ENCODE data around the gene OR52E2.

OR52E2 gene

GRCh38 chr11:5092821-5093585 lies 33.6 kb upstream of the OR52E2 start:
- no peak overlapping the region for H3K27ac ChIP-seq
- no peaks in the 10 kb centered on the region for H3K9me3 ChIP-seq
- TF ChIP-seq CTCF (IDR thresholded peaks at IDR 0.05): no peak
- no peaks in the 10 kb centered on the region for H3K36me3 ChIP-seq
- no peaks in the 10 kb centered on the region for H3K27me3 ChIP-seq
- H3K4me3 ChIP-seq (ENCODE audit: low read depth in 1 of 2, low read length in 1 of 2): no peak overlapping the region
- no peaks in the 10 kb centered on the region for H3K4me1 ChIP-seq (ENCODE audit: control insufficient read depth in 1 of 2, insufficient read depth in 1 of 2, low read depth in 1 of 2, low read length in 1 of 2)

GRCh38 chr11:5090668-5091067 lies 31.2 kb upstream of the OR52E2 start:
- no peak overlapping the region for H3K4me3 ChIP-seq (ENCODE audit: low read depth in 1 of 2, low read length in 1 of 2)
- H3K4me1 ChIP-seq (ENCODE audit: control insufficient read depth in 1 of 2, insufficient read depth in 1 of 2, low read depth in 1 of 2, low read length in 1 of 2): no peaks in the 10 kb centered on the region
- no peaks in the 10 kb centered on the region for H3K36me3 ChIP-seq
- H3K27me3 ChIP-seq: no peaks in the 10 kb centered on the region
- no peaks in the 10 kb centered on the region for H3K9me3 ChIP-seq
- no peak for TF ChIP-seq CTCF (IDR thresholded peaks at IDR 0.05)
- no peak overlapping the region for H3K27ac ChIP-seq

GRCh38 chr11:5088556-5088955 lies 29.1 kb upstream of the OR52E2 start:
- H3K27me3 ChIP-seq: no peaks in the 10 kb centered on the region
- H3K36me3 ChIP-seq: no peaks in the 10 kb centered on the region
- no peaks in the 10 kb centered on the region for H3K4me1 ChIP-seq (ENCODE audit: control insufficient read depth in 1 of 2, insufficient read depth in 1 of 2, low read depth in 1 of 2, low read length in 1 of 2)
- H3K9me3 ChIP-seq: no peaks in the 10 kb centered on the region
- H3K27ac ChIP-seq: no peak overlapping the region
- no peak overlapping the region for H3K4me3 ChIP-seq (ENCODE audit: low read depth in 1 of 2, low read length in 1 of 2)
- no peak for TF ChIP-seq CTCF (IDR thresholded peaks at IDR 0.05)

- no peaks in the 10 kb centered on the region for H3K4me1 ChIP-seq (ENCODE audit: control insufficient read depth in 1 of 2, insufficient read depth in 1 of 2, low read depth in 1 of 2, low read length in 1 of 2)
These were observed 24.2 kb upstream of the OR52E2 start for GRCh38 chr11:5083602-5084001.

GRCh38 chr11:5081405-5081804 lies 22.0 kb upstream of the OR52E2 start:
- Histone ChIP-seq H3K27ac (no peak overlapping the region), H3K36me3 (no peaks in the 10 kb centered on the region), H3K4me1 (ENCODE audit: control insufficient read depth in 1 of 2, insufficient read depth in 1 of 2, low read depth in 1 of 2, low read length in 1 of 2) (no peaks in the 10 kb centered on the region), H3K27me3 (no peaks in the 10 kb centered on the region), H3K4me3 (ENCODE audit: low read depth in 1 of 2, low read length in 1 of 2) (no peak overlapping the region), H3K9me3 (no peaks in the 10 kb centered on the region)
- no peak for TF ChIP-seq CTCF (IDR thresholded peaks at IDR 0.05)

More at GRCh38 chr11:5083602-5084001, 24.2 kb upstream of the OR52E2 start:
- H3K27ac ChIP-seq: no peak overlapping the region
- no peak for TF ChIP-seq CTCF (IDR thresholded peaks at IDR 0.05)
- no peaks in the 10 kb centered on the region for H3K9me3 ChIP-seq
- no peaks in the 10 kb centered on the region for H3K36me3 ChIP-seq
- H3K27me3 ChIP-seq: no peaks in the 10 kb centered on the region
- H3K4me3 ChIP-seq (ENCODE audit: low read depth in 1 of 2, low read length in 1 of 2): no peak overlapping the region
